Measurements from ENCODE around the gene POLR2I. TPM values are rescaled to one million over a fixed set of nuclear protein-coding genes. Genes with fewer than 3 reads are reported as not detected.

The POLR2I gene
- total and polyA plus RNA-seq, 9 of the 15 experiments (the other 6 are each of a cell fraction or from before 2014, with no cell fraction given), result 28.0 to 283 (median 123) TPM

DNA sequence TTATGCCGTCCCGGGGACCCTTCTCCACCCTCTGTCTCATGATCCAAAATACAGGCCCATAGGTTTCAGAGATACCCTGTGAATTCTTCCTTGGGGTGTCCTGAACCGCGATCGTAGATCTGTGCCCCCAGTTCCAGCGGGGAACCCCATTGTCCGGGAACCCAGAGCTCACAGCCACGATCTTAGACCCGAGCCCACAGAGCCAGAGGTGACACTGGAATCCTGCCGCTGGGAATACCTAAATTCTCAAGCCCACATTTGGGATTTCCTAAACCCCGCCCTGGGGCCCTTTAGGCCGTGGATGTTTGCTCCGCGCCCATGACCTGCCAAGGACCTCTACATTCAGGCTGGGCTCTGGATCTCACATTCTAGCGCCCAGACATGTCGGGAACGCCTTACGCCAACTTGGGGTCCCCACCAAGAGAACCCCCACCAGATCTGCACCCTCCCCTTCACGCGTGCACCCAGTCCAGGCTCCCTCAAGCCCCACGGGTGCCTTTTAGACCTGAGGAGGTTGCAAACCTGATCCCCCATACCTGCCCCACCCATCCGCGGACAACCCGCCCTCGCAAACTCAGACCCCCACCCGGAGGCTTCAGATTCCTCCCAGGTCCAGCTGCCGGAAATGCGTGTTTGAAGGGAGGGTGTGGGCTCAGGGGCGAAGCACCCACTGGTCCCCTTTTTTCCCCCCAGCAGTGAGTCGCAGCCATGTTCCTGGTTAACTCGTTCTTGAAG lies 25.8 kb upstream of the POLR2I start (continued):
- TF ChIP-seq PCBP2 (IDR thresholded peaks at IDR 0.05; ENCODE audit: low read depth, low read length, poor library complexity, severe bottlenecking), result no peak
- TF ChIP-seq, protein P1, sequence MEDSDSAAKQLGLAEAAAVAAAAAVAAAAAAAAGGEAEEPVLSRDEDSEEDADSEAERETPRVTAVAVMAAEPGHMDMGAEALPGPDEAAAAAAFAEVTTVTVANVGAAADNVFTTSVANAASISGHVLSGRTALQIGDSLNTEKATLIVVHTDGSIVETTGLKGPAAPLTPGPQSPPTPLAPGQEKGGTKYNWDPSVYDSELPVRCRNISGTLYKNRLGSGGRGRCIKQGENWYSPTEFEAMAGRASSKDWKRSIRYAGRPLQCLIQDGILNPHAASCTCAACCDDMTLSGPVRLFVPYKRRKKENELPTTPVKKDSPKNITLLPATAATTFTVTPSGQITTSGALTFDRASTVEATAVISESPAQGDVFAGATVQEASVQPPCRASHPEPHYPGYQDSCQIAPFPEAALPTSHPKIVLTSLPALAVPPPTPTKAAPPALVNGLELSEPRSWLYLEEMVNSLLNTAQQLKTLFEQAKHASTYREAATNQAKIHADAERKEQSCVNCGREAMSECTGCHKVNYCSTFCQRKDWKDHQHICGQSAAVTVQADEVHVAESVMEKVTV (CRISPR knock-in tag; IDR thresholded peaks at IDR 0.05), result no peak
- no peak for TF ChIP-seq ZNF707 (CRISPR knock-in tag; conservative IDR thresholded peaks at IDR 0.05)
- no peak for TF ChIP-seq RBM34 (IDR thresholded peaks at IDR 0.05; ENCODE audit: borderline replicate concordance, insufficient read depth, low read length)
- TF ChIP-seq, protein P2, sequence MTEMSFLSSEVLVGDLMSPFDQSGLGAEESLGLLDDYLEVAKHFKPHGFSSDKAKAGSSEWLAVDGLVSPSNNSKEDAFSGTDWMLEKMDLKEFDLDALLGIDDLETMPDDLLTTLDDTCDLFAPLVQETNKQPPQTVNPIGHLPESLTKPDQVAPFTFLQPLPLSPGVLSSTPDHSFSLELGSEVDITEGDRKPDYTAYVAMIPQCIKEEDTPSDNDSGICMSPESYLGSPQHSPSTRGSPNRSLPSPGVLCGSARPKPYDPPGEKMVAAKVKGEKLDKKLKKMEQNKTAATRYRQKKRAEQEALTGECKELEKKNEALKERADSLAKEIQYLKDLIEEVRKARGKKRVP (CRISPR knock-in tag; IDR thresholded peaks at IDR 0.05), result no peak
- peak; percentile 10; the same call in 1 of the 2 replicates for TF ChIP-seq ZNF224 (CRISPR knock-in tag; IDR thresholded peaks at IDR 0.05)
- no peak for TF ChIP-seq ZNF197 (CRISPR knock-in tag; IDR thresholded peaks at IDR 0.05; ENCODE audit: low read depth)
- TF ChIP-seq, protein P3, sequence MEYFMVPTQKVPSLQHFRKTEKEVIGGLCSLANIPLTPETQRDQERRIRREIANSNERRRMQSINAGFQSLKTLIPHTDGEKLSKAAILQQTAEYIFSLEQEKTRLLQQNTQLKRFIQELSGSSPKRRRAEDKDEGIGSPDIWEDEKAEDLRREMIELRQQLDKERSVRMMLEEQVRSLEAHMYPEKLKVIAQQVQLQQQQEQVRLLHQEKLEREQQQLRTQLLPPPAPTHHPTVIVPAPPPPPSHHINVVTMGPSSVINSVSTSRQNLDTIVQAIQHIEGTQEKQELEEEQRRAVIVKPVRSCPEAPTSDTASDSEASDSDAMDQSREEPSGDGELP (CRISPR knock-in tag; IDR thresholded peaks at IDR 0.05; ENCODE audit: borderline replicate concordance), result peak; percentile 95
- no peak for TF ChIP-seq RUNX1 (IDR thresholded peaks at IDR 0.05; ENCODE audit: low read depth)
- no peak for TF ChIP-seq RHOXF2B (CRISPR knock-in tag; conservative IDR thresholded peaks at IDR 0.05)
- TF ChIP-seq, protein P4, sequence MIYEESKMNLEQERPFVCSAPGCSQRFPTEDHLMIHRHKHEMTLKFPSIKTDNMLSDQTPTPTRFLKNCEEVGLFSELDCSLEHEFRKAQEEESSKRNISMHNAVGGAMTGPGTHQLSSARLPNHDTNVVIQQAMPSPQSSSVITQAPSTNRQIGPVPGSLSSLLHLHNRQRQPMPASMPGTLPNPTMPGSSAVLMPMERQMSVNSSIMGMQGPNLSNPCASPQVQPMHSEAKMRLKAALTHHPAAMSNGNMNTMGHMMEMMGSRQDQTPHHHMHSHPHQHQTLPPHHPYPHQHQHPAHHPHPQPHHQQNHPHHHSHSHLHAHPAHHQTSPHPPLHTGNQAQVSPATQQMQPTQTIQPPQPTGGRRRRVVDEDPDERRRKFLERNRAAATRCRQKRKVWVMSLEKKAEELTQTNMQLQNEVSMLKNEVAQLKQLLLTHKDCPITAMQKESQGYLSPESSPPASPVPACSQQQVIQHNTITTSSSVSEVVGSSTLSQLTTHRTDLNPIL (CRISPR knock-in tag; IDR thresholded peaks at IDR 0.05), result no peak
- no peak for TF ChIP-seq PRMT5 (CRISPR knock-in tag; IDR thresholded peaks at IDR 0.05)
- TF ChIP-seq, protein P5, sequence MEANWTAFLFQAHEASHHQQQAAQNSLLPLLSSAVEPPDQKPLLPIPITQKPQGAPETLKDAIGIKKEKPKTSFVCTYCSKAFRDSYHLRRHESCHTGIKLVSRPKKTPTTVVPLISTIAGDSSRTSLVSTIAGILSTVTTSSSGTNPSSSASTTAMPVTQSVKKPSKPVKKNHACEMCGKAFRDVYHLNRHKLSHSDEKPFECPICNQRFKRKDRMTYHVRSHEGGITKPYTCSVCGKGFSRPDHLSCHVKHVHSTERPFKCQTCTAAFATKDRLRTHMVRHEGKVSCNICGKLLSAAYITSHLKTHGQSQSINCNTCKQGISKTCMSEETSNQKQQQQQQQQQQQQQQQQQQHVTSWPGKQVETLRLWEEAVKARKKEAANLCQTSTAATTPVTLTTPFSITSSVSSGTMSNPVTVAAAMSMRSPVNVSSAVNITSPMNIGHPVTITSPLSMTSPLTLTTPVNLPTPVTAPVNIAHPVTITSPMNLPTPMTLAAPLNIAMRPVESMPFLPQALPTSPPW (CRISPR knock-in tag; IDR thresholded peaks at IDR 0.05), result peak; percentile 68
- TF ChIP-seq, protein P6, sequence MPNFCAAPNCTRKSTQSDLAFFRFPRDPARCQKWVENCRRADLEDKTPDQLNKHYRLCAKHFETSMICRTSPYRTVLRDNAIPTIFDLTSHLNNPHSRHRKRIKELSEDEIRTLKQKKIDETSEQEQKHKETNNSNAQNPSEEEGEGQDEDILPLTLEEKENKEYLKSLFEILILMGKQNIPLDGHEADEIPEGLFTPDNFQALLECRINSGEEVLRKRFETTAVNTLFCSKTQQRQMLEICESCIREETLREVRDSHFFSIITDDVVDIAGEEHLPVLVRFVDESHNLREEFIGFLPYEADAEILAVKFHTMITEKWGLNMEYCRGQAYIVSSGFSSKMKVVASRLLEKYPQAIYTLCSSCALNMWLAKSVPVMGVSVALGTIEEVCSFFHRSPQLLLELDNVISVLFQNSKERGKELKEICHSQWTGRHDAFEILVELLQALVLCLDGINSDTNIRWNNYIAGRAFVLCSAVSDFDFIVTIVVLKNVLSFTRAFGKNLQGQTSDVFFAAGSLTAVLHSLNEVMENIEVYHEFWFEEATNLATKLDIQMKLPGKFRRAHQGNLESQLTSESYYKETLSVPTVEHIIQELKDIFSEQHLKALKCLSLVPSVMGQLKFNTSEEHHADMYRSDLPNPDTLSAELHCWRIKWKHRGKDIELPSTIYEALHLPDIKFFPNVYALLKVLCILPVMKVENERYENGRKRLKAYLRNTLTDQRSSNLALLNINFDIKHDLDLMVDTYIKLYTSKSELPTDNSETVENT (CRISPR knock-in tag; IDR thresholded peaks at IDR 0.05), result no peak; the same call in 1 of the 2 replicates
- no peak for TF ChIP-seq SIX5 (IDR thresholded peaks at IDR 0.05; ENCODE audit: borderline replicate concordance in 1 of 2, insufficient read depth in 1 of 2, low read depth in 1 of 2, low read length in 2 of 2)

Data from K562 (cell line).